H1 (cell line): ENCODE data around the gene CYP2S1. TPM values are rescaled to one million over a fixed set of nuclear protein-coding genes. Genes with fewer than 3 reads are reported as not detected.

Experiments used
- CTCF ChIA-PET: fragments of 300-600 bp; sonication (Branson Sonifier 250); formaldehyde crosslinking; loops from one replicate; lab custom pipeline; 2021; ENCODE audit not compliant: partially characterized antibody; lab: Charles Lee
- POLR2A ChIA-PET: fragments of 300-600 bp; sonication (Branson Sonifier 250); formaldehyde crosslinking; loops from one replicate; lab custom pipeline; 2021; ENCODE audit warnings: inconsistent platforms; ENCODE audit not compliant: partially characterized antibody; lab: Charles Lee
- DNase-seq, 2 experiments: peaks; one replicate each; pipeline versions ENCODE4 v3.0.0 to v3.0.0-alpha.2; 2010 to 2022; ENCODE audit warnings: low spot score in 2 of 2, low read depth in 1 of 2, mixed read lengths in 1 of 2
- FAIRE-seq: peaks from 2 replicates; lab custom pipeline; 2011; peaks lifted over from hg19 to GRCh38; lab: Jason Lieb, UNC
- H2AFZ ChIP-seq: 2 replicates; pipeline ENCODE4 v1.8.1; 2012; ENCODE audit warnings: low read length, inconsistent platforms
- H2AK5ac ChIP-seq: 2 replicates; pipeline ENCODE4 v1.6.1; 2013; ENCODE audit warnings: low read depth, low read length
- H2BK120ac ChIP-seq: replicated peaks from 2 replicates; pipeline ENCODE3; 2013; ENCODE audit warnings: low read depth, low read length, inconsistent platforms
- H2BK12ac ChIP-seq: 2 replicates; pipeline ENCODE4 v1.6.1; 2013; ENCODE audit warnings: low read depth, low read length
- H2BK15ac ChIP-seq: 2 replicates; pipeline ENCODE4 v1.6.1; 2013; ENCODE audit warnings: low read length
- H2BK20ac ChIP-seq: 2 replicates; pipeline ENCODE4 v1.6.1; 2013; ENCODE audit warnings: low read length
- H2BK5ac ChIP-seq: 2 replicates; pipeline ENCODE4 v1.6.1; 2013; ENCODE audit warnings: low read depth, low read length
- H3K14ac ChIP-seq: 2 replicates; pipeline ENCODE4 v1.6.1; 2013; ENCODE audit warnings: inconsistent platforms; ENCODE audit not compliant: insufficient read length
- H3K18ac ChIP-seq: 2 replicates; pipeline ENCODE4 v1.6.1; 2013; ENCODE audit warnings: low read length; ENCODE audit errors: extremely low read depth
- H3K23ac ChIP-seq: 2 replicates; pipeline ENCODE4 v1.6.1; 2013; ENCODE audit warnings: inconsistent platforms; ENCODE audit not compliant: insufficient read length
- H3K23me2 ChIP-seq: 2 replicates; pipeline ENCODE4 v1.6.1; 2013; ENCODE audit warnings: low read depth, low read length
- H3K27ac ChIP-seq: 2 replicates; pipeline ENCODE4 v1.6.1; 2011; ENCODE audit warnings: low read depth, low read length, inconsistent platforms
- H3K27me3 ChIP-seq, 4 experiments: replicated peaks in 1 of 4; 1 replicate in 1 of 4; 2 replicates in 3 of 4; pipeline versions ENCODE4 v1.6.1 to v1.8.1; 2011 to 2013; ENCODE audit warnings: low read length in 3 of 4, mild to moderate bottlenecking in 3 of 4, inconsistent platforms in 2 of 4, mixed read lengths in 2 of 4, moderate library complexity in 1 of 4; ENCODE audit not compliant: control insufficient read depth in 3 of 4, insufficient read depth in 3 of 4; ENCODE audit errors: extremely low read depth in 1 of 4
- H3K36me3 ChIP-seq, 4 experiments: 2 replicates each; pipeline versions ENCODE4 v1.6.1 to v1.8.1; 2011 to 2013; ENCODE audit warnings: mild to moderate bottlenecking in 4 of 4, low read length in 3 of 4, moderate library complexity in 2 of 4, control low read depth in 1 of 4, inconsistent platforms in 1 of 4; ENCODE audit not compliant: insufficient read depth in 4 of 4, control insufficient read depth in 2 of 4
- H3K4ac ChIP-seq: replicated peaks from 2 replicates; pipeline ENCODE3; 2013; ENCODE audit warnings: low read length, low read depth, mixed read lengths, inconsistent platforms; ENCODE audit not compliant: insufficient read length
- H3K4me1 ChIP-seq, 4 experiments: replicated peaks in 1 of 4; 1 replicate in 1 of 4; 2 replicates in 3 of 4; pipeline versions ENCODE4 v1.6.1 to v1.8.1; 2011 to 2013; ENCODE audit warnings: low read length in 3 of 4, inconsistent platforms in 2 of 4, mixed read lengths in 1 of 4; ENCODE audit not compliant: insufficient read depth in 4 of 4, control insufficient read depth in 3 of 4
- H3K4me2 ChIP-seq, 2 experiments: 2 replicates each; pipeline versions ENCODE4 v1.6.1 to v1.8.1; 2011 to 2013; ENCODE audit warnings: low read depth in 2 of 2, low read length in 2 of 2, control low read depth in 1 of 2, inconsistent platforms in 1 of 2, mild to moderate bottlenecking in 1 of 2; ENCODE audit not compliant: insufficient read depth in 1 of 2
- H3K4me3 ChIP-seq, 4 experiments: fragments of 200-600, 300-600 bp in 1 of 4; sonication (generic), shearing (Covaris generic), sonication (Bioruptor Twin) in 1 of 4; 2 replicates each; pipeline versions ENCODE4 v1.5.1 to v1.8.1; 2011 to 2016; ENCODE audit warnings: low read length in 4 of 4, low read depth in 3 of 4, control low read depth in 2 of 4, inconsistent platforms in 2 of 4, mild to moderate bottlenecking in 2 of 4, mixed read lengths in 1 of 4, moderate library complexity in 1 of 4; ENCODE audit not compliant: insufficient read depth in 2 of 4; ENCODE audit errors: extremely low read depth in 1 of 4
- H3K56ac ChIP-seq: replicated peaks from 2 replicates; pipeline ENCODE3; 2013; ENCODE audit warnings: low read depth, mild to moderate bottlenecking, mixed read lengths, low read length, inconsistent platforms; ENCODE audit not compliant: insufficient read length
- H3K79me1 ChIP-seq: 2 replicates; pipeline ENCODE4 v1.6.1; 2013; ENCODE audit warnings: low read depth, low read length, control low read depth
- H3K79me2 ChIP-seq, 2 experiments: 2 replicates each; pipeline versions ENCODE4 v1.6.1 to v1.8.1; 2012 to 2013; ENCODE audit warnings: low read length in 2 of 2, mild to moderate bottlenecking in 2 of 2, inconsistent platforms in 1 of 2; ENCODE audit not compliant: insufficient read depth in 2 of 2, control insufficient read depth in 1 of 2
- H3K9ac ChIP-seq, 4 experiments: replicated peaks in 1 of 4; 1 replicate in 1 of 4; 2 replicates in 3 of 4; pipeline versions ENCODE4 v1.6.1 to v1.8.1; 2011 to 2013; ENCODE audit warnings: low read depth in 3 of 4, low read length in 3 of 4, control low read depth in 2 of 4, mild to moderate bottlenecking in 2 of 4, moderate library complexity in 2 of 4, inconsistent platforms in 1 of 4; ENCODE audit errors: extremely low read depth in 1 of 4
- H3K9me3 ChIP-seq, 2 experiments: 2 replicates each; pipeline versions ENCODE4 v1.6.1 to v1.8.1; 2012 to 2013; ENCODE audit warnings: mild to moderate bottlenecking in 2 of 2, moderate library complexity in 2 of 2, control low read depth in 1 of 2, inconsistent platforms in 1 of 2, low read depth in 1 of 2, low read length in 1 of 2, mixed read lengths in 1 of 2; ENCODE audit not compliant: insufficient read depth in 2 of 2
- H4K20me1 ChIP-seq, 2 experiments: replicated peaks in 1 of 2; 2 replicates each; pipeline versions ENCODE3 to v1.8.1; 2011 to 2013; ENCODE audit warnings: inconsistent platforms in 2 of 2, low read length in 2 of 2, mild to moderate bottlenecking in 1 of 2; ENCODE audit not compliant: insufficient read depth in 2 of 2, control insufficient read depth in 1 of 2
- H4K5ac ChIP-seq: 2 replicates; pipeline ENCODE4 v1.6.1; 2013; ENCODE audit warnings: low read length, low read depth, mixed read lengths, inconsistent platforms; ENCODE audit not compliant: insufficient read length
- H4K8ac ChIP-seq: 2 replicates; pipeline ENCODE4 v1.8.0; 2013; ENCODE audit warnings: mild to moderate bottlenecking, moderate library complexity, low read length, inconsistent platforms; ENCODE audit not compliant: insufficient read depth; ENCODE audit errors: extremely low read depth
- H4K91ac ChIP-seq: replicated peaks from 2 replicates; pipeline ENCODE3; 2013; ENCODE audit warnings: low read length, mixed read lengths, inconsistent platforms; ENCODE audit not compliant: insufficient read length
- SIRT6 ChIP-seq: IDR thresholded peaks from one replicate; pipeline ENCODE4 v1.7.1; 2012; ENCODE audit warnings: low read length, inconsistent platforms
- SIX5 ChIP-seq: IDR thresholded peaks from 2 replicates; pipeline ENCODE4 v1.6.1; 2011; ENCODE audit warnings: mild to moderate bottlenecking, low read depth, low read length
- TCF12 ChIP-seq: IDR thresholded peaks from 2 replicates; pipeline ENCODE4 v1.6.1; 2011; ENCODE audit warnings: low read depth, mild to moderate bottlenecking, low read length
- WGBS, 2 experiments: shearing (Covaris generic) in 1 of 2; methylation state at CpG; one replicate each; pipeline versions ENCODE4 v1.1.6 to v1.1.7; 2013 to 2015; ENCODE audit warnings: low lambda C conversion rate in 2 of 2, mixed read lengths in 2 of 2, inconsistent platforms in 1 of 2, low coverage in 1 of 2, missing lambda C conversion rate in 1 of 2; ENCODE audit not compliant: insufficient replicate concordance in 2 of 2, insufficient coverage in 1 of 2, insufficient read length in 1 of 2; ENCODE audit errors: extremely low coverage in 1 of 2, missing lambda C conversion rate in 1 of 2; 5-methylcytosine and 5-hydroxymethylcytosine counted together
- polyA plus RNA-seq, 7 experiments: library from polyadenylated mRNA; depleted of rRNA in 3 of 7; stranded (reverse) in 5 of 7; unstranded in 2 of 7; fragments of >200 nt in 5 of 7; fragments of 200-250 nt in 2 of 7; gene quantifications; 1 replicate in 5 of 7; 2 replicates in 1 of 7; 4 replicates in 1 of 7; pipeline versions ENCODE4 v1.2.1 to v1.2.3, GENCODE V29; 2011 to 2013; ENCODE audit warnings: missing spikeins in 2 of 7, mixed read lengths in 2 of 7
- total RNA-seq: library from RNA; stranded (reverse); fragmentation: NEBNext Ultra II Directional; extraction: Animal tissue kit (Norgen Biotek cat#: 25700); gene quantifications from 2 replicates; pipeline ENCODE4 v1.2.1, GENCODE V29; 2021

CYP2S1 gene
- total and polyA plus RNA-seq, 2 of the 8 experiments (the other 6 are each of a cell fraction or from before 2014, with no cell fraction given): 97.9 to 245 TPM

DNA sequence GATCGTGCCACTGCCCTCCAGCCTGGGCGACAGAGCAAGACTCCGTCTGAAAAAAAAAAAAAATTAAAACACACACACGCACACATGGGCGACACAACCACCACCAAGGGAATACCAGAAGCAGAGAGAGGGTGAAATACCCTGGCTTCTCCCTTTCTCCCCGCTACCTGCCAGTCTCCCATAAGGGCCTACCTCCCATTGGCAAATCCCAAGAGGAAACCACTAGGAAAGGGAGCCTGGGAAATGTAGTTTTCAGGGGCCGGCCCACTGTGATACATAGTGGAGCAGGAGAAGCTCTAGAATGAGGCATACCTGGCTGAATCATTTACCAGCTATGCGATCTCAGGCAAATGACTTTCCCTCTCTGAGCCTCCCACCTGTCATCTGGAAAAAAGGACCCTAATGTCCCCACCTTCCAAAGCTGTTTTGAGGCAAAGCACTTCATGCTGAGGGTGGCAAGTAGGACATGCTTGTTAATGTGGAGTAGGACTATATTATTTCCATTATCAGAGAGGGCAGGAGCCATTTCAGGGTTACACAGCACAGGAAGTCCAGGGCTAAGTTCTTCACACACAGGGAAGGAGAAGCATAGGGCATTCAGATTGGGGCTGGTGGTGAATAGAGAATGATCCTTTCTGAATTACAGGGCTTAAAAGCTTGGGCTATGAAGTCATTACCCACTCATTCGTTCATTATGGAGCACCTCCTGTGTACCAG, 56.8 kb downstream of the CYP2S1 start:
- H2BK12ac ChIP-seq: no peak overlapping the region
- POLR2A ChIA-PET: interaction anchor here (0.6 to 5.1 kb wide), 10 partner anchors 9 to 42 kb away, joined by 3 to 28 read pairs (median 6); partner anchors contain the start of genes AXL and HNRNPUL1

More for the DNA sequence above, 56.8 kb downstream of the CYP2S1 start:
- FAIRE-seq (no peak), DNase-seq (no peak)
- no peaks in the 10 kb centered on the region for H3K27me3 ChIP-seq
- CTCF ChIA-PET: interaction anchor here (0.6 to 4.4 kb wide), 8 partner anchors 9 to 496 kb away, joined by 3 to 21 read pairs (median 4); partner anchors contain the start of gene CYP2S1
- WGBS, 2 experiments: 94% methylated on average over 9 of the region's 9 CpGs; no CpG with 5 or more reads in 1 of the 2 experiments
- no peak overlapping the region for H2AFZ ChIP-seq
- H3K4ac ChIP-seq: no peak overlapping the region
- no peak overlapping the region for H4K91ac ChIP-seq
- no peak overlapping the region for H3K27ac ChIP-seq
- H4K5ac ChIP-seq: no peak overlapping the region
- no peak overlapping the region for H2BK20ac ChIP-seq
- no peak overlapping the region for H2BK15ac ChIP-seq
- no peaks in the 10 kb centered on the region for H4K20me1 ChIP-seq
- no peak overlapping the region for H3K4me2 ChIP-seq
- no peak overlapping the region for H2BK5ac ChIP-seq
- H3K4me3 ChIP-seq: no peak overlapping the region
- no peak overlapping the region for H3K23ac ChIP-seq
- H3K79me2 ChIP-seq: no peaks in the 10 kb centered on the region
- no peak overlapping the region for H4K8ac ChIP-seq
- no peak overlapping the region for H3K56ac ChIP-seq
- H2AK5ac ChIP-seq: no peak overlapping the region
- H3K9me3 ChIP-seq: no peaks in the 10 kb centered on the region
- H3K79me1 ChIP-seq: no peaks in the 10 kb centered on the region
- no peaks in the 10 kb centered on the region for H3K4me1 ChIP-seq
- peaks cover 10 to 59% (median 35%) of the 10 kb centered on the region in 4 experiments; a peak in 7 of 8 replicates for H3K36me3 ChIP-seq
- TF ChIP-seq TCF12 (no peak), SIX5 (peak; percentile 42; the same call in 1 of the 2 replicates), SIRT6 (no peak)
- no peaks in the 10 kb centered on the region for H3K23me2 ChIP-seq
- H3K18ac ChIP-seq: no peak overlapping the region
- H2BK120ac ChIP-seq: no peak overlapping the region
- H3K9ac ChIP-seq: no peak overlapping the region
- no peak overlapping the region for H3K14ac ChIP-seq
